ENCODE results near the gene SPATA2.
A peak's percentile ranks its signal among the peaks of the same experiment; 100 is the strongest.

DNA sequence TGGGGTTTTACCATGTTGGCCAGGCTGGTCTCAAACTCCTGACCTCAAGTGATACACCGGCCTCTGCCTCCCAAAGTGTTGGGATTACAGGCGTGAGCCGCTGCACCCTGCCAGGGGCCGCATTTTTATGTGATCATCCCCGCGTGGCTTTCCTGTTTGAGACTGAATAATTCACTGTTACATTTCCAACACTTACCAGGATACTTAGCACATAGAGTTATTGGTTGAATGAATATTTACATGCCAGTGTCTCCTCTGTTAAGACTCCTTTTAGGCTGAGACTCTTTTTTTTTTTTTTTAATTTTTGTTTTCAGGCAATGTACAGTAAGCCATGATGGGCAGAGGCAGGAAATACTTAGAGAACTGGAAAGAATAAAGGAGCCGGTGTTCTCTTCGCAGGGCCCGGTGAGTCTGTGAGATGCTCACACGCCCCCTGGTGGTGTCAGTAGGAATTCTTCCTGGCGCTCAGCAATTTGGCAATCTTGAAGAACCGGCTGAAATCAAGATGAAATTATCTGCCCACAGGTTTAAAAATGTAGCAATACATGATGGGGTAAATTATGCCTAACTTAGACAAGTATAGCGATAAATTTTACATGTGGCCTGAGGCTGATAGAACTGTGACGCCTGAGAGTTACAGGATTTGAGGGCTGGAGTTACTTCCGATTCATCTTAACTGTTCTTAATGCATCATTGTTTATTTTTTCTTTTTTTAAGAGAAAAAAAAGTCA lies 13.2 kb upstream of the SPATA2 start:
- TF ChIP-seq CTCF (IDR thresholded peaks at IDR 0.05): peak; percentile 84 to 96 (median 88)
- TF ChIP-seq POLR2A (IDR thresholded peaks at IDR 0.05): peak in 1 of 2 donors; percentile 19

Measured in adrenal gland (tissue), 5 donors.